Measurements from ENCODE around the gene MAP3K5.

GRCh38 chr6:136651982-136652381 is 140.3 kb downstream of the MAP3K5 start:
- TF ChIP-seq CTCF (IDR thresholded peaks at IDR 0.05) (no peak), POLR2A (IDR thresholded peaks at IDR 0.05) (no peak)

Data from adrenal gland (tissue), 5 donors.